Measurements from ENCODE around the gene RSPH1.

GRCh38 chr21:42467140-42467983, 28.7 kb downstream of the RSPH1 start:
- TF ChIP-seq CTCF (conservative IDR thresholded peaks at IDR 0.05) (no peak), ZFX (IDR thresholded peaks at IDR 0.05) (no peak)

Measured in C4-2B (cell line).